OCI-LY3 (cell line): Measurements from ENCODE around the gene SOX13.

ENCODE experiments used
- CTCF ChIP-seq: fragments of 200-600, 300-600 bp; sonication (generic); IDR thresholded peaks from 2 replicates; pipeline ENCODE4 v1.5.1; 2014; ENCODE audit warnings: antibody characterized with exemption, low read length, low read depth
- EZH2phosphoT487 ChIP-seq: fragments of 200-600 bp; shearing (Covaris generic); IDR thresholded peaks from 2 replicates; pipeline ENCODE4 v1.6.1; 2018; ENCODE audit warnings: antibody characterized with exemption, mixed run types, low read depth

GRCh38 chr1:204134103-204134502, 61.2 kb downstream of the SOX13 start:
- no peak for TF ChIP-seq CTCF
- no peak for TF ChIP-seq EZH2phosphoT487
